ENCODE measurements around the gene ACSS3. TPM values are rescaled to one million over a fixed set of nuclear protein-coding genes. Genes with fewer than 3 reads are reported as not detected.

The ACSS3 gene
- total RNA-seq, 1 donor from 2014 or later, result 18.7 TPM

DNA sequence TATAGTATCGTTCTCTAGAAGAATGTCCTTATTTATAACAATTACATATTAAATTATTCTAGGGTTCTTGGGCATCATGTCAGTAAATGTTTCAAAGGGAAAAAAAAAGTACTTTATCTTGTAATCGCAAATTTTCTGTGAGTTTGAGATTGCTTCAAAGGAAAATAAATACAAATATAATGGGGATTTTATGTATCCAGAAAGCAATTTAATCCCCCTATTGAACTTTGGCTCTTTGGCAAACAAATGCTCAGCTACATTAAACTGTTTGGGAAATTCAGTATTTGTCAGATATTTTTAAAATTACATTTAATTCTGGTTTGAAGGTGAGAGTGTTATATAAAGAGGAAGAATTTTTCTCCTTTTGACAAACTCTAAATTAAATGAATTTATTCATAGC is 8.0 kb downstream of the ACSS3 start:
- no peak overlapping the region for H3K27ac Mint-ChIP-seq (ENCODE audit: unreplicated experiment)
- H3K9me3 Mint-ChIP-seq (ENCODE audit: unreplicated experiment), result no peaks in the 10 kb centered on the region
- DNase-seq (ENCODE audit: low spot score), result no peak
- H3K4me1 Mint-ChIP-seq (ENCODE audit: unreplicated experiment), result peaks cover 14% of the 10 kb centered on the region
- no peaks in the 10 kb centered on the region for H3K36me3 Mint-ChIP-seq (ENCODE audit: low read depth, unreplicated experiment)
- no peak overlapping the region for H3K4me3 Mint-ChIP-seq (ENCODE audit: unreplicated experiment)
- H3K27me3 Mint-ChIP-seq (ENCODE audit: unreplicated experiment), result no peaks in the 10 kb centered on the region
- TF ChIP-seq, protein P1, sequence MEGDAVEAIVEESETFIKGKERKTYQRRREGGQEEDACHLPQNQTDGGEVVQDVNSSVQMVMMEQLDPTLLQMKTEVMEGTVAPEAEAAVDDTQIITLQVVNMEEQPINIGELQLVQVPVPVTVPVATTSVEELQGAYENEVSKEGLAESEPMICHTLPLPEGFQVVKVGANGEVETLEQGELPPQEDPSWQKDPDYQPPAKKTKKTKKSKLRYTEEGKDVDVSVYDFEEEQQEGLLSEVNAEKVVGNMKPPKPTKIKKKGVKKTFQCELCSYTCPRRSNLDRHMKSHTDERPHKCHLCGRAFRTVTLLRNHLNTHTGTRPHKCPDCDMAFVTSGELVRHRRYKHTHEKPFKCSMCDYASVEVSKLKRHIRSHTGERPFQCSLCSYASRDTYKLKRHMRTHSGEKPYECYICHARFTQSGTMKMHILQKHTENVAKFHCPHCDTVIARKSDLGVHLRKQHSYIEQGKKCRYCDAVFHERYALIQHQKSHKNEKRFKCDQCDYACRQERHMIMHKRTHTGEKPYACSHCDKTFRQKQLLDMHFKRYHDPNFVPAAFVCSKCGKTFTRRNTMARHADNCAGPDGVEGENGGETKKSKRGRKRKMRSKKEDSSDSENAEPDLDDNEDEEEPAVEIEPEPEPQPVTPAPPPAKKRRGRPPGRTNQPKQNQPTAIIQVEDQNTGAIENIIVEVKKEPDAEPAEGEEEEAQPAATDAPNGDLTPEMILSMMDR (IDR thresholded peaks at IDR 0.05; ENCODE audit: unreplicated experiment), result no peak

DNA sequence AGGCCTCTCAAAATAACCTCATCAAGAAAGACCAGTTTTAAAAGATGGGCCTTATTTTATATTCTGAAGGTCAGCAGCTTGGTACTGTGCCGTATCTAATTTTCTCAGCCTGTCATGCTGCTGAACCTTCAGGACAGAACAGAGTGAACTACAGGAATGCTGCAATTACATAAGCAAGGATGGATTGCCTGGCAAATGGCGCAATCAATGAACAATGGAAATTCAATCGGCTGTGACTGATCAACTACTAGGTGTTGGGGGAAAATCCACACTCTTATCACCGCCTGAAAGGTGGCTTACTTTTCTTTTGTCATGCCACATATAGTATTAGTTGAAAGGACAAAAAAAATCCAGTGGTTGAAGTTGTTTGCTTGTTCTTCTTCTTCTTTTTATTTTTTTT is 8.5 kb downstream of the ACSS3 start:
- TF ChIP-seq, protein P1 (IDR thresholded peaks at IDR 0.05; ENCODE audit: unreplicated experiment), result no peak
- no peak overlapping the region for H3K4me3 Mint-ChIP-seq (ENCODE audit: unreplicated experiment)
- H3K36me3 Mint-ChIP-seq (ENCODE audit: low read depth, unreplicated experiment), result no peaks in the 10 kb centered on the region
- no peak for DNase-seq (ENCODE audit: low spot score)
- H3K27me3 Mint-ChIP-seq (ENCODE audit: unreplicated experiment), result no peaks in the 10 kb centered on the region
- H3K27ac Mint-ChIP-seq (ENCODE audit: unreplicated experiment), result no peak overlapping the region
- H3K4me1 Mint-ChIP-seq (ENCODE audit: unreplicated experiment), result peaks cover 14% of the 10 kb centered on the region
- no peaks in the 10 kb centered on the region for H3K9me3 Mint-ChIP-seq (ENCODE audit: unreplicated experiment)

DNA sequence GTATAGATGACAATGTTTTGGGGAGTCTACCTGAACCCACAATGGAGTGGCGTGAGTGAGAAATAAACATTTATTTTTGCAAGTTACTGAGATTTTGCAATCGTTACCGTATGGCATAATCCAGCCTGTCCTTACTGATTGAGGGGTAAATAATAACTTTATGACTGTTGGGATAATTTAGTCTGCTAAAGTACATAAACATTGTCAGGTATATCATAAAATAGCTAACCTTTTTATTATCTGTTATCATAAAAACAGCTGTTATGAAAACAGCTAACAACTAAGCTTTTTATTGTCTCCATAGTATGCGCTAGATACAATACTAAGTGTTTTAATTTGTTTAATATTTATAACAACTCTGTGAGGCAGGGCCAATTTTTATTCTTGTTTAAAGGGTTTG is 10.3 kb downstream of the ACSS3 start:
- Mint-ChIP-seq H3K27me3 (ENCODE audit: unreplicated experiment) (no peaks in the 10 kb centered on the region), H3K4me1 (ENCODE audit: unreplicated experiment) (peaks cover 14% of the 10 kb centered on the region), H3K4me3 (ENCODE audit: unreplicated experiment) (no peak overlapping the region), H3K9me3 (ENCODE audit: unreplicated experiment) (no peaks in the 10 kb centered on the region), H3K27ac (ENCODE audit: unreplicated experiment) (no peak overlapping the region), H3K36me3 (ENCODE audit: low read depth, unreplicated experiment) (no peaks in the 10 kb centered on the region)
- TF ChIP-seq, protein P1 (IDR thresholded peaks at IDR 0.05; ENCODE audit: unreplicated experiment), result no peak
- no peak for DNase-seq (ENCODE audit: low spot score)

DNA sequence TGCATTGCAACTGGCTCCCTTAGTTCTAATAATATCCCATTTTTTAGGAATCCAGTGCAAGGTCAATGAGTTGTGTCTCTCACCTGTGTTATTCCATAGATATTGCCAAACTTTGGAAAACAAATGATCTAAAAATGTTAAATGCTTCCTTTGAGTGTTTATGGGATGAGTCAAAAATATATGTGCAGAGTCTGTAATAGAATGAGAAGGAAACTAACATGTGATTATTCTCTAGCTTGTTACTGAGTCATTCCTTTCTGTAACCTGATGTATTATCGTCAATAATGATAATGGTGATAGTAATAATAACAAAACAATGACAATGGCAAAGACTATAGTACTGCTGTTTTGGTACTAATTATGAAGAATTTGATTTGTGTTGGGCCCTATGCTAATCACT is 11.5 kb downstream of the ACSS3 start:
- Mint-ChIP-seq H3K27ac (ENCODE audit: unreplicated experiment) (no peak overlapping the region), H3K36me3 (ENCODE audit: low read depth, unreplicated experiment) (no peaks in the 10 kb centered on the region), H3K9me3 (ENCODE audit: unreplicated experiment) (no peaks in the 10 kb centered on the region), H3K27me3 (ENCODE audit: unreplicated experiment) (no peaks in the 10 kb centered on the region), H3K4me1 (ENCODE audit: unreplicated experiment) (peaks cover 11% of the 10 kb centered on the region), H3K4me3 (ENCODE audit: unreplicated experiment) (no peak overlapping the region)
- TF ChIP-seq, protein P1 (IDR thresholded peaks at IDR 0.05; ENCODE audit: unreplicated experiment), result no peak
- DNase-seq (ENCODE audit: low spot score), result no peak

DNA sequence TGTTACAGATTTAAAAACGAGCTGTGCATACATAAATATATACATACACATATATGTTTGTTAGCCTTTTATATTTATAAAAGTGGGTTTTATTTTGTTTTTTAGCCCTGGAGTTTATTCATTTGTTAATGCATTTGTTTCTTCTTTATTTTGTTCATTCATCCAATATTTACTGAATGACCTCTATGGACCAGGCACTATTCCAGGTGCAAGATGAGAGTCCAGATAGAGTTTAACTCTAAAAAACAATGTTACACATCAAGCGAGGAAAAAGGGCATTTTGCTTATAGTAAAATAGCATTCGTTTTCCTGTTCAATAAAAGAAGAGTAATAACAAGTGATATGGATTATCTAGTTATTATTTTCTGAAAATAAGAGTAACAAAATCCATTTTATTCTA is 14.2 kb downstream of the ACSS3 start:
- TF ChIP-seq, protein P1 (IDR thresholded peaks at IDR 0.05; ENCODE audit: unreplicated experiment), result no peak
- DNase-seq (ENCODE audit: low spot score), result no peak
- no peak overlapping the region for H3K27ac Mint-ChIP-seq (ENCODE audit: unreplicated experiment)
- H3K36me3 Mint-ChIP-seq (ENCODE audit: low read depth, unreplicated experiment), result no peaks in the 10 kb centered on the region
- peaks cover under 1% of the 10 kb centered on the region for H3K4me1 Mint-ChIP-seq (ENCODE audit: unreplicated experiment)
- no peaks in the 10 kb centered on the region for H3K27me3 Mint-ChIP-seq (ENCODE audit: unreplicated experiment)
- H3K9me3 Mint-ChIP-seq (ENCODE audit: unreplicated experiment), result no peaks in the 10 kb centered on the region
- H3K4me3 Mint-ChIP-seq (ENCODE audit: unreplicated experiment), result no peak overlapping the region
